ENCODE measurements around the gene ERF. TPM values are rescaled to one million over a fixed set of nuclear protein-coding genes. Genes with fewer than 3 reads are reported as not detected.

ERF gene
- total and polyA plus RNA-seq, 2 of the 8 experiments (the other 6 are each of a cell fraction or from before 2014, with no cell fraction given) = 43.7 to 62.7 TPM

DNA sequence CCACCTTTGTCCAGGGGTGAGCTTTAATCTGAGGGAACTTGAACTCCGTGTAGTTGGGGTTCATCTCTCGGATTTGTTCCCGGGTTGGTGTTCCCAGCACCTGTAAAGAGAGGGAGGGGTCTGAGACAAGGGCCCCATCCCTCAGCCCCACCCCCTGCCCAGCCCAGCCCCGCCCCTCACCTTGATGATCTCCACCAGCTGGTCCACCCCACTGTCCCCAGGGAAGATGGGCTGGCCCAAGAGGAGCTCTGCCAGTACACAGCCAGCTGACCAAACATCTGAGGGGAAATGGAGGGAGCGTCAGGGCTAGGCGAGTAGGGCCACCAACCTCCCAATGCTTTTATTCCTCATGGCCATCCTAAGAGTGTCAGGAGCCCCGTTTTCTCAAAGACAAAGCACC, 21.8 kb downstream of the ERF start:
- H3K56ac ChIP-seq (replicated peaks; ENCODE audit: insufficient read length, low read depth, low read length) = no peak overlapping the region

More for the DNA sequence above, 21.8 kb downstream of the ERF start:
- DNase-seq (ENCODE audit: low read depth in 1 of 2, low spot score in 2 of 2) (no peak), FAIRE-seq (no peak)
- peaks cover 8 to 57% (median 34%) of the 10 kb centered on the region in 4 experiments; a peak in 6 of 8 replicates for H3K36me3 ChIP-seq (ENCODE audit: control insufficient read depth in 2 of 4, insufficient read depth in 4 of 4, low read length in 3 of 4)
- ChIA-PET CTCF (ENCODE audit: partially characterized antibody) (interaction anchor here (1.1 kb wide), 3 partner anchors 13 to 108 kb away, joined by 3 read pairs; no protein-coding TSS in a partner anchor), POLR2A (ENCODE audit: partially characterized antibody) (interaction anchor here (1.4 to 4.5 kb wide), 5 partner anchors 10 to 69 kb away, joined by 4 to 21 read pairs (median 7); partner anchors contain the start of genes PAFAH1B3, PRR19 and ZNF526)
- no peaks in the 10 kb centered on the region for H3K23me2 ChIP-seq (ENCODE audit: low read depth, low read length)
- H3K79me1 ChIP-seq (ENCODE audit: low read depth, low read length) = peaks cover 3% of the 10 kb centered on the region
- H2BK20ac ChIP-seq (ENCODE audit: low read length) = no peak overlapping the region
- no peak for TF ChIP-seq TEAD4 (IDR thresholded peaks at IDR 0.05; ENCODE audit: low read depth, low read length)
- TF ChIP-seq NANOG (IDR thresholded peaks at IDR 0.05; ENCODE audit: insufficient read depth, low read depth, low read length, poor library complexity, severe bottlenecking) = no peak
- no peak for TF ChIP-seq POU5F1 (IDR thresholded peaks at IDR 0.05; ENCODE audit: low read depth, low read length)
- TF ChIP-seq RXRA (IDR thresholded peaks at IDR 0.05; ENCODE audit: insufficient read depth, low read depth, low read length) = no peak
- no peak for TF ChIP-seq RNF2 (IDR thresholded peaks at IDR 0.05; ENCODE audit: borderline replicate concordance, low read depth, low read length, missing control alignments, poor library complexity, severe bottlenecking)
- no peak for TF ChIP-seq SRF (IDR thresholded peaks at IDR 0.05; ENCODE audit: low read depth, low read length)
- TF ChIP-seq, protein P1, sequence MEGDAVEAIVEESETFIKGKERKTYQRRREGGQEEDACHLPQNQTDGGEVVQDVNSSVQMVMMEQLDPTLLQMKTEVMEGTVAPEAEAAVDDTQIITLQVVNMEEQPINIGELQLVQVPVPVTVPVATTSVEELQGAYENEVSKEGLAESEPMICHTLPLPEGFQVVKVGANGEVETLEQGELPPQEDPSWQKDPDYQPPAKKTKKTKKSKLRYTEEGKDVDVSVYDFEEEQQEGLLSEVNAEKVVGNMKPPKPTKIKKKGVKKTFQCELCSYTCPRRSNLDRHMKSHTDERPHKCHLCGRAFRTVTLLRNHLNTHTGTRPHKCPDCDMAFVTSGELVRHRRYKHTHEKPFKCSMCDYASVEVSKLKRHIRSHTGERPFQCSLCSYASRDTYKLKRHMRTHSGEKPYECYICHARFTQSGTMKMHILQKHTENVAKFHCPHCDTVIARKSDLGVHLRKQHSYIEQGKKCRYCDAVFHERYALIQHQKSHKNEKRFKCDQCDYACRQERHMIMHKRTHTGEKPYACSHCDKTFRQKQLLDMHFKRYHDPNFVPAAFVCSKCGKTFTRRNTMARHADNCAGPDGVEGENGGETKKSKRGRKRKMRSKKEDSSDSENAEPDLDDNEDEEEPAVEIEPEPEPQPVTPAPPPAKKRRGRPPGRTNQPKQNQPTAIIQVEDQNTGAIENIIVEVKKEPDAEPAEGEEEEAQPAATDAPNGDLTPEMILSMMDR (IDR thresholded peaks at IDR 0.05; ENCODE audit: control extremely low read depth in 1 of 3, insufficient read depth in 1 of 3, low read depth in 1 of 3, low read length in 3 of 3) = no peak
- no peak for TF ChIP-seq FOSL1 (IDR thresholded peaks at IDR 0.05; ENCODE audit: insufficient read depth, low read depth, low read length)
- TF ChIP-seq CHD1 (IDR thresholded peaks at IDR 0.05; ENCODE audit: low read depth, low read length) = no peak
- 87% methylated on average over 7 of the region's 7 CpGs; no CpG with 5 or more reads in 1 of the 2 experiments for WGBS, 2 experiments (ENCODE audit: extremely low coverage in 1 of 2, insufficient coverage in 1 of 2, insufficient read length in 1 of 2, insufficient replicate concordance in 2 of 2, low coverage in 1 of 2, low lambda C conversion rate in 2 of 2, missing lambda C conversion rate in 1 of 2)
- no peak overlapping the region for H2BK120ac ChIP-seq (replicated peaks; ENCODE audit: low read depth, low read length)
- no peak overlapping the region for H3K4me3 ChIP-seq (ENCODE audit: extremely low read depth in 1 of 4, insufficient read depth in 2 of 4, low read depth in 3 of 4, low read length in 4 of 4)
- H3K9me3 ChIP-seq (ENCODE audit: insufficient read depth in 2 of 2, low read depth in 1 of 2, low read length in 1 of 2) = no peaks in the 10 kb centered on the region
- H3K4me2 ChIP-seq (ENCODE audit: insufficient read depth in 1 of 2, low read depth in 2 of 2, low read length in 2 of 2) = no peak overlapping the region
- H2BK12ac ChIP-seq (ENCODE audit: low read depth, low read length) = no peak overlapping the region
- no peak overlapping the region for H2BK5ac ChIP-seq (ENCODE audit: low read depth, low read length)
- H2AK5ac ChIP-seq (ENCODE audit: low read depth, low read length) = no peak overlapping the region
- peaks cover 13 to 33% of the 10 kb centered on the region in 2 experiments for H4K20me1 ChIP-seq (replicated peaks in 1 of 2; ENCODE audit: control insufficient read depth in 1 of 2, insufficient read depth in 2 of 2, low read length in 2 of 2)
- H3K23ac ChIP-seq (ENCODE audit: insufficient read length) = no peak overlapping the region
- H3K14ac ChIP-seq (ENCODE audit: insufficient read length) = no peak overlapping the region
- no peak overlapping the region for H3K18ac ChIP-seq (ENCODE audit: extremely low read depth, low read length)
- H4K8ac ChIP-seq (ENCODE audit: extremely low read depth, insufficient read depth, low read length) = no peak overlapping the region
- H3K79me2 ChIP-seq (ENCODE audit: control insufficient read depth in 1 of 2, insufficient read depth in 2 of 2, low read length in 2 of 2) = no peaks in the 10 kb centered on the region
- no peak overlapping the region for H4K91ac ChIP-seq (replicated peaks; ENCODE audit: insufficient read length, low read length)
- no peak overlapping the region for H2BK15ac ChIP-seq (ENCODE audit: low read length)
- H3K4me1 ChIP-seq (replicated peaks in 1 of 4; ENCODE audit: control insufficient read depth in 3 of 4, insufficient read depth in 4 of 4, low read length in 3 of 4) = no peaks in the 10 kb centered on the region
- H3K27ac ChIP-seq (ENCODE audit: low read depth, low read length) = no peak overlapping the region
- H4K5ac ChIP-seq (ENCODE audit: insufficient read length, low read depth, low read length) = no peak overlapping the region
- H2AFZ ChIP-seq (ENCODE audit: low read length) = no peak overlapping the region
- no peak overlapping the region for H3K9ac ChIP-seq (replicated peaks in 1 of 4; ENCODE audit: extremely low read depth in 1 of 4, low read depth in 3 of 4, low read length in 3 of 4)
- H3K4ac ChIP-seq (replicated peaks; ENCODE audit: insufficient read length, low read depth, low read length) = no peak overlapping the region
- no peaks in the 10 kb centered on the region for H3K27me3 ChIP-seq (replicated peaks in 1 of 4; ENCODE audit: control insufficient read depth in 3 of 4, extremely low read depth in 1 of 4, insufficient read depth in 3 of 4, low read length in 3 of 4)
